NCI-H1092 treated with DMSO at 0.1 percent for 48 hours (cell line): ENCODE data around the gene GAL3ST3.
"Not testable (repeated sequence)": the region's sequence is repeated elsewhere in the genome, so short reads cannot be mapped to it uniquely, and the experiment has no call there.

Experiments
- DNase-seq: peaks from one replicate; lab custom pipeline; 2025; lab: John Stamatoyannopoulos, UW

The GAL3ST3 gene

GRCh38 chr11:66044757-66045156 is 4.2 kb downstream of the GAL3ST3 start:
- DNase-seq, result no peak

- no peak for DNase-seq
Measured at GRCh38 chr11:66042996-66043906, 5.7 kb downstream of the GAL3ST3 start.

DNA sequence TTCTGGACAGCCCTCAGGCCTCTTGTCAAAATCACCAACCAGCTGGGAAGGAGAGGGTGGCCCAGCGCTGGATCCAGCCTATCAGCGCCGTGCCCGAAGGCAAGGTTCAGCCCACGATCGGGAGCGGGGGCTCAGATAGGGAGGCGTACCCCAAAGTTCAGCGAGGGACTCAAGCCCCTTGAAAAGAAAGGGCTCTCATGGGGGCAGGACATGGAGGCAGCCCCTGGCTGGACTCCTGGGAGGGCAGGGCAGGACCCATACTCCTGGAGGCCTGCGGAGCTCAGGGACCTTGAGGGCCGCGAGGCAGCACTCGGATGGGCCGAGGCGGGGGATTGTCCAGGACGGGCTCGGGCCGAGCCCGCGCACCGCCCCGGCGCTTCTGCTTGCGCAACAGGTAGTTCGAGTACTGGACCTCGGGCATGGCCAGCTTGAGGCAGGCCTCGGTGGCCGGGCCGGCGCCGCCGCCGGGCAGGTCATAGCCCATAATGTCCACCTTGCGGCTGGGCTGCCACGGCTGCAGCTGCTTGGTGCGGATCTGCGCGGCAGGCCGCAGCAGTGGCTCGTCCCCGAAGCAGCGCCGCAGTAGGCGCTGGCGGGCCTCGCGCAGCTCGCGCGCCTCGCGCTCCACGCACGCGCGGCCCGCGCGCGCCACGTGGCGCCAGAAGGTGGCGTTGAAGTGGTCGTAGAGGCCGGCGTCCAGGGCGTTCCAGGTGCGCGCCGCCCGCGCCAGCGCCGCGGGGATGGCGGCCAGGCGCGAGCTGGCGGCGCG is 6.5 kb downstream of the GAL3ST3 start:
- DNase-seq, result no peak

GRCh38 chr11:66039765-66040164 is 9.2 kb downstream of the GAL3ST3 start:
- no peak for DNase-seq

GRCh38 chr11:66037327-66037726 is 11.6 kb downstream of the GAL3ST3 start:
- no peak for DNase-seq

GRCh38 chr11:66036334-66036710 is 12.6 kb downstream of the GAL3ST3 start:
- no peak for DNase-seq

DNA sequence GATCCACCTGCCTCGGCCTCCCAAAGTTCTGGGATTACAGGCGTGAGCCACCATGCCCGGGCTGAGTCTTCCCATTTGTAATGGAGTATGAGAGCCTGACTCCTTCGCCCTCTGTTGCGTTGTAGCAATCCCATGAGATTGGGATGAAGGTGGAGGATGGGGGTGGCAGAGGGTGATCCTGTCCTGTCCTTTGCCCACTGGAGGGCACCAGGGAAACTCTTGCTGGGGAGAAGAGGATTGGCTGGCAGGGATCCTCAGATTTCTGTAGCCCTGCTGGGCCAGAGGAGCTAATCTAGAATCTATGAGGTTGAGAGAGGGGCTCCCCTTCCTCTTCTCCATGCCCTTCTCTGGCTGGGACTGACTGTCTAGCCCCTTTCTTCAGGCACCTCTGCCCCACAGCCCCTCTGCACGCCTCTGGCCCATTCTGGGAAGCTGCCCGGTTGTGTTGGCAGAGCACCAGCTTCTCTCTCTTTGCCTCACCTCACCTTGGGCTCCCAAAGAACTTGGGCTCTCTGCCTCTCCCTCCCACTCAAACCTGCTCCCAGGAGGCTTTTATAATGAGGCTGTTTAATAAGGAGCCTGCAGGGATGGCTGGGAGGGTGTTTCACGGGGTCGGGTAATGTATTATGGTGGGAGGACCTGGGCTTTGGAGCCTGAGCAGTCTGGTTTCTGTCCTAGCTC is 13.2 kb downstream of the GAL3ST3 start:
- DNase-seq, result peak; percentile 15

DNA sequence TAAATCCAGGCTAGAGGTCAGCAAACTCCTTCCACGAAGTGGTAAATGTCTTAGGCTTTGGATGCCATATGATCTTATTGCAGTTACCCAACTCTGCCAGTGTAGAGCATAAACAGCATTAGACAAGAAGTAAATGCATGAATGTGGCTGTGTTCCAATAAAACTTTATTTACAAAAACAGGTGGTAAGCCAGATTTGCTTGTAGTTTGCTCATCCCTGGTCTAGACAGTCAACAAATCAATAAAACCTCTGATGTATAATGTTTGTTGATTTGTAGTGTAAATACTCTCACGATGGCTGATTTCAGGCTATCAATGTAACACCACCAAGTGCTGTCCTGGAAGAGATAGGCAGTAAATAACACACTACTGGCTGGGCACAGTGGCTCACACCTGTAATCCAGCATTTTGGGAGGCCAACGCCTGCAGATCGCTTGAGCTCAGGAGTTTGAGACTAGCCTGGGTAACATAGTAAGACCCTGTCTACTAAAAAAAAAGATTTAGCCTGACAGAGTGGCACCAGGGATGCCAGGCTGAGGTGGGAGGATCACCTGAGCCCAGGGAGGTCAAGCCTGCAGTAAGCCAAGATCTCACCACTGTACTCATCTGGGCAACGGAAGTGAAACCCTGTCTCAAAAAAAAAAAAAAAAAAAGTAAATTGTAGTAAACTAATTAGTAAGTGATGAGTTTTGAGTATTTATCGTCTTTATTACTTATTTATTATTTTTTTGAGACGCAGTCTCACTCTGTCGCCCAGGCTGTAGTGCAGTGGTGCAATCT is 15.8 kb downstream of the GAL3ST3 start:
- DNase-seq, result no peak

- DNase-seq, result no peak
Measured at GRCh38 chr11:66026017-66026529, 22.9 kb downstream of the GAL3ST3 start, which contains the start of gene CATSPER1. Gene CATSPER1, minus strand, starts transcription at chr11:66026479. Its CDS starts 100 bp downstream, at chr11:66026379.

DNA sequence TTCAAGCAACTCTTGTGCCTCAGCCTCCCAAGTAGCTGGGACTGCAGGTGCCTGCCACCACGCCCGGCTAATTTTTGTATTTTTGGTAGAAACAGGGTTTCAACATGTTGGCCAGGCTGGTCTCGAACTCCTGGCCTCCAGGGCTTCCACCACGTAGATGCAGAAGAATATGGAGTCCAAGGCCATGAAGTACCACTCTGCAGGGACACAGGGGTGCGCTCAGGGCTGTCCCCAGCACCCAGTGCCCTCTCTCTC is 25.8 kb downstream of the GAL3ST3 start:
- DNase-seq, result not testable (repeated sequence)

- peak; percentile 62 for DNase-seq
Measured at GRCh38 chr11:66022401-66023185, 26.4 kb downstream of the GAL3ST3 start.

DNA sequence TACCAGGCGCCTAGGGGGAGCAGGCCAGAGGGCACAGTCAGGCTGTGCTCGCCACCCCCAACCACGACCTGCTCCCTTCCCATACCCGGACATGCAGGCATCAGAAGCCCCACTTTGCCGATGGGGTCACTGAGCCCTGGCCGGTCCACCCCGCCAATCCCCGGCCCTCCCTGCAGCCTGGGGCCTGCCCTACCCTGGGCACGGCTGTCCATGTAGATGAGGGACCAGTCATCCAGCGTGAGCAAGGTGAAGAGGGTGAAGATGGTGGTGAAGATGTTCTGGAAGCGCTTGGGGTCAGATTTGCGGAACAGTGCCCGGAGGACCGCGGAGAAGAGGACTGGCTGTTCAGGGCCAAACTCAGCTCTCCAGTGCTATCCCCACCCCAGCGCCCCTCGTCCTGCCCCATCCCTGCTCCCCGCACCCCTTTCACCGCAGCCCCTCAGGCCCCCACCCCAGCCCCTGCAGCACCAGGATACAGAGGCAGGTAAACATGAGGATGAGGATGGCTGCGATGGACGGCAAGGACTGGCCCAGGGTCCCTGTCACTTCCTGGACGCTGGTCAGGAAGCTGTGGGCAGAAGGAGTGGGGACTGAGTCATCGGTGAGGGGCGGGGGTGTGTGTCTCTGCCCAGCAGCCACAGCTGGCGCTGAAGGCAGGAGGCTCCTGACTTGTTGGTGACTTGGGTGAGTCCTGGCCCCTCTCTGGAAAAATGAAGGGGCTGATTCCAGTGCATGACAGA is 28.2 kb downstream of the GAL3ST3 start:
- no peak for DNase-seq

- DNase-seq, result no peak
Measured at GRCh38 chr11:66020212-66020611, 28.7 kb downstream of the GAL3ST3 start.

DNA sequence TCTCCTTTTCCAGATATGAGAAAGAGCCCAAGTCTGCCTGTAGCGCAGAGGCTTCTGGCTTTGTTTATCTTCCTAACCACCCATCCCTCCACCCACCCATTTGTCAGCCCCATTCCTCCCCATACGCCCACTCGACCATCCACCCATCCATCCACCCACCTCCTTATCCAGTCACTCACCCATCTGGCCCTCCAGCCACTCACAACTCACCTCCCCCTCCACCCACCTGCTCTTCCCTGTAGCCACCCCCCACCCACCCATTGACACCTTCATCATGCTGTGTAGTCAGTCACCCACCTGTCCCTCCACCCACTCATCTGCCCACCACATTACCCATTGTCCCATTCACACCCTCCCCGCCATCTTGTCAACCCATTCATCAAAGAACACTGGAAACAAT is 31.6 kb downstream of the GAL3ST3 start:
- DNase-seq, result no peak

- DNase-seq, result no peak
Measured at GRCh38 chr11:66016793-66017177, 32.2 kb downstream of the GAL3ST3 start.

GRCh38 chr11:66015936-66016792 is 32.8 kb downstream of the GAL3ST3 start:
- DNase-seq, result peak; percentile 13

GRCh38 chr11:66015454-66015881 is 33.5 kb downstream of the GAL3ST3 start:
- DNase-seq, result no peak

- DNase-seq, result no peak
Measured at GRCh38 chr11:66014804-66015453, 34.0 kb downstream of the GAL3ST3 start.

DNA sequence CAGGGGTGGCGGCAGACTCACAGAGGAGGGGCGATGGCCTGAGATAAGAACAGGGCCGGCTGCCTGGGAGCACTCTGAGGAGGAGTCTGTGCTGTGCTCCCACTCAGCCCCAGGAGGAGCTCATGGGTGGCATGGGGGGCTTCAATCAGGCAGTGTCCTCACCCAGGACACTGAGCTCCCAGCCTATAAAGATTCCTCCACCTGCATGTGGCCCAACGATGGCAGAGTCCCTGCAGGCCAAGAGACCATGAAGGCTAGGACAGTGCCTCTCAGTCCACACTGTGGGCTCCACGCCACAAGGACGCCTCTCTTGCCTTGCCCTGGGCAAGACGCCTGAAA is 35.2 kb downstream of the GAL3ST3 start:
- no peak for DNase-seq
